K562 (cell line): Measurements from ENCODE around the gene KISS1. TPM values are rescaled to one million over a fixed set of nuclear protein-coding genes. Genes with fewer than 3 reads are reported as not detected.

Experiments used
- BHLHE40 ChIP-seq: IDR thresholded peaks from 2 replicates; pipeline ENCODE4 v1.6.1; 2011; ENCODE audit warnings: low read length, improper control_type of control experiment
- DPF2 ChIP-seq: fragments of 450-650 bp; IDR thresholded peaks from 2 replicates; pipeline ENCODE4 v1.6.1; 2016
- EP300 ChIP-seq: IDR thresholded peaks from 2 replicates; pipeline ENCODE4 v1.6.1; 2012; ENCODE audit warnings: low read length, improper control_type of control experiment
- ETV5 ChIP-seq: sonication (generic); formaldehyde crosslinking; IDR thresholded peaks from 2 replicates; pipeline ENCODE4 v1.4.0; 2020; ENCODE audit warnings: low read depth, mild to moderate bottlenecking, missing genetic modification reagents
- FOXA1 ChIP-seq: fragments of 450-650 bp; IDR thresholded peaks from 2 replicates; pipeline ENCODE4 v1.6.1; 2016; ENCODE audit warnings: mild to moderate bottlenecking, borderline replicate concordance
- FOXM1 ChIP-seq, 2 experiments: fragments of 450-650 bp in 1 of 2; sonication (generic) in 1 of 2; formaldehyde crosslinking in 1 of 2; IDR thresholded peaks; 2 replicates each; pipeline versions ENCODE4 v1.6.1 to v1.9.0; 2017 to 2022; ENCODE audit warnings: low read depth in 2 of 2, mild to moderate bottlenecking in 2 of 2, missing genetic modification reagents in 1 of 2, moderate library complexity in 1 of 2
- GATA2 ChIP-seq: sonication (generic); formaldehyde crosslinking; IDR thresholded peaks from 2 replicates; pipeline ENCODE4 v1.4.0; 2020; ENCODE audit warnings: mild to moderate bottlenecking, missing genetic modification reagents
- HEY1 ChIP-seq: fragments of 250-450 bp; sonication (Bioruptor Pico); IDR thresholded peaks from 2 replicates; pipeline ENCODE4 v1.5.0; 2020; ENCODE audit warnings: mild to moderate bottlenecking, moderate library complexity, borderline replicate concordance
- JUND ChIP-seq, 2 experiments: IDR thresholded peaks; 2 replicates in 1 of 2; 3 replicates in 1 of 2; pipeline ENCODE4 v1.6.1; 2011; ENCODE audit warnings: borderline replicate concordance in 2 of 2, low read depth in 2 of 2, low read length in 2 of 2, improper control_type of control experiment in 1 of 2, missing biosample characterization in 1 of 2, missing genetic modification characterization in 1 of 2, missing genetic modification reagents in 1 of 2
- KDM1A ChIP-seq, 2 experiments: fragments of 450-650 bp; IDR thresholded peaks; 2 replicates each; pipeline ENCODE4 v1.6.1; 2016; ENCODE audit warnings: mild to moderate bottlenecking in 2 of 2
- KHSRP ChIP-seq: fragments of 450-650 bp; IDR thresholded peaks from 2 replicates; pipeline ENCODE4 v1.6.1; 2017
- NCOA1 ChIP-seq: fragments of 450-650 bp; IDR thresholded peaks from 2 replicates; pipeline ENCODE4 v1.6.1; 2016; ENCODE audit warnings: low read depth
- NEUROD1 ChIP-seq: fragments of 150-350 bp; IDR thresholded peaks from 2 replicates; pipeline ENCODE4 v1.6.1; 2014; ENCODE audit warnings: borderline replicate concordance, low read length, low read depth; ENCODE audit not compliant: partially characterized antibody
- NFIC ChIP-seq: fragments of 450-650 bp; IDR thresholded peaks from 2 replicates; pipeline ENCODE4 v1.6.1; 2017; ENCODE audit warnings: mild to moderate bottlenecking, inconsistent platforms
- NFXL1 ChIP-seq: fragments of 450-650 bp; formaldehyde crosslinking; IDR thresholded peaks from 2 replicates; pipeline ENCODE4 v1.4.0; 2021; ENCODE audit warnings: mild to moderate bottlenecking
- PHF20 ChIP-seq: fragments of 450-650 bp; IDR thresholded peaks from 2 replicates; pipeline ENCODE4 v1.6.1; 2018; ENCODE audit not compliant: partially characterized antibody
- PML ChIP-seq: IDR thresholded peaks from 2 replicates; pipeline ENCODE4 v1.6.1; 2012; ENCODE audit warnings: low read length, inconsistent platforms
- RB1 ChIP-seq: fragments of 450-650 bp; IDR thresholded peaks from 2 replicates; pipeline ENCODE4 v1.6.1; 2017; ENCODE audit warnings: low read depth, mild to moderate bottlenecking
- SIN3A ChIP-seq, 2 experiments: fragments of 150-350 bp in 1 of 2; IDR thresholded peaks; 2 replicates each; pipeline ENCODE4 v1.6.1; 2011 to 2016; ENCODE audit warnings: borderline replicate concordance in 2 of 2, low read depth in 2 of 2, low read length in 2 of 2, mild to moderate bottlenecking in 2 of 2, moderate library complexity in 2 of 2; ENCODE audit not compliant: control insufficient read depth in 1 of 2
- SMARCA4 ChIP-seq: fragments of 450-650 bp; IDR thresholded peaks from 2 replicates; pipeline ENCODE4 v1.6.1; 2016
- SOX6 ChIP-seq: fragments of 450-650 bp; IDR thresholded peaks from 2 replicates; pipeline ENCODE4 v1.6.1; 2014; ENCODE audit warnings: mild to moderate bottlenecking
- SPI1 ChIP-seq: IDR thresholded peaks from 2 replicates; pipeline ENCODE4 v1.6.1; 2011; ENCODE audit warnings: low read depth, low read length, control low read depth, borderline replicate concordance
- TBP ChIP-seq: optimal IDR thresholded peaks from 2 replicates; pipeline ENCODE3; 2011; ENCODE audit warnings: low read depth, low read length, improper control_type of control experiment
- ZBED1 ChIP-seq: IDR thresholded peaks from 2 replicates; pipeline ENCODE4 v1.6.1; 2014
- ZNF175 ChIP-seq: fragments of 200-800 bp; sonication (Bioruptor generic); IDR thresholded peaks from 2 replicates; pipeline ENCODE4 v1.6.1; 2016; ENCODE audit warnings: low read depth, mild to moderate bottlenecking, missing genetic modification characterization, missing compliant biosample characterization
- ZNF184 ChIP-seq: sonication (generic); formaldehyde crosslinking; IDR thresholded peaks from 2 replicates; pipeline ENCODE4 v1.5.0; 2020; ENCODE audit warnings: missing genetic modification reagents
- polyA plus RNA-seq, 8 experiments: library from polyadenylated mRNA; depleted of rRNA in 4 of 8; stranded (reverse) in 5 of 8; unstranded in 3 of 8; fragments of >200 nt; fragmentation: Nextera tagmentation in 2 of 8; fragmentation: Illumina TruSeq in 1 of 8; extraction: Ambion mirVana in 2 of 8; extraction: Trizol in 1 of 8; gene quantifications; 2 replicates each; pipeline versions ENCODE4 v1.2.1 to v1.2.3, GENCODE V29; 2011 to 2014; ENCODE audit warnings: inconsistent platforms in 1 of 8, missing spikeins in 1 of 8
- total RNA-seq, 7 experiments: library from RNA; depleted of rRNA in 6 of 7; stranded (reverse); fragments of >200 nt in 6 of 7; fragmentation: Illumina TruSeq in 2 of 7; extraction: Trizol in 2 of 7; gene quantifications; 2 replicates each; pipeline versions ENCODE4 v1.2.1 to v1.2.3, GENCODE V29; 2011 to 2021; ENCODE audit warnings: low replicate concordance in 1 of 7
- TF ChIP-seq, protein P1 (sequence below): sonication (generic); formaldehyde crosslinking; IDR thresholded peaks from 2 replicates; pipeline ENCODE4 v1.8.0; 2022; ENCODE audit warnings: mild to moderate bottlenecking, missing genetic modification reagents
- TF ChIP-seq, protein P2 (sequence below): sonication (generic); formaldehyde crosslinking; IDR thresholded peaks from 2 replicates; pipeline ENCODE4 v1.8.0; 2023; ENCODE audit warnings: mild to moderate bottlenecking, missing genetic modification reagents
- TF ChIP-seq, protein P3 (sequence below): sonication (generic); formaldehyde crosslinking; IDR thresholded peaks from 2 replicates; pipeline ENCODE4 v1.8.1; 2023; ENCODE audit warnings: mild to moderate bottlenecking, missing genetic modification reagents

KISS1 gene
- total and polyA plus RNA-seq, 9 of the 15 experiments (the other 6 are each of a cell fraction or from before 2014, with no cell fraction given) = 0.31 TPM; not detected in 8

DNA sequence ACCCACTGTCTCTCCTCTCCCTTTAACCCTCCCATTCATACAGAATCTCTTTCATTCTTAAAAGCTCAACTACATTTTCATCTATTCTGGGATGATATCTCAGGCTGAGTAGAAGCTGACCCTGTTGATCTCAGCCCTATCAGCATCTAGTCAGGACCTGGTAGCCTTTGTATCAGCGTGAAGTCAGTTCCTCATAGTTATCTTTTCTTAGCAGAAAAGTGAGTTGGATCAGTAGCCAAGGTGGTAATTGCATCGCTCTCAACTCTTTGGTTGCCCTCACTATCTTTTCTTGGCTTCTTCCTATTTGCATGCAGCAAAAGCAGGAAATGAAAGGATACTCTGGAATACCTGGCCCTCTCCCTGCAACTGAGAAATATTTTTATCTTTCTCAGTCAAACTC lies 31.1 kb upstream of the KISS1 start (continued):
- TF ChIP-seq, protein P1, sequence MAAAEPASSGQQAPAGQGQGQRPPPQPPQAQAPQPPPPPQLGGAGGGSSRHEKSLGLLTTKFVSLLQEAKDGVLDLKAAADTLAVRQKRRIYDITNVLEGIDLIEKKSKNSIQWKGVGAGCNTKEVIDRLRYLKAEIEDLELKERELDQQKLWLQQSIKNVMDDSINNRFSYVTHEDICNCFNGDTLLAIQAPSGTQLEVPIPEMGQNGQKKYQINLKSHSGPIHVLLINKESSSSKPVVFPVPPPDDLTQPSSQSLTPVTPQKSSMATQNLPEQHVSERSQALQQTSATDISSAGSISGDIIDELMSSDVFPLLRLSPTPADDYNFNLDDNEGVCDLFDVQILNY (CRISPR knock-in tag) = no peak
- TF ChIP-seq NFXL1 (CRISPR knock-in tag) = no peak
- TF ChIP-seq KDM1A (IDR thresholded peaks at IDR 0.05) = peak; percentile 44 to 47; a peak in 2 of 4 replicates
- no peak for TF ChIP-seq PHF20
- no peak for TF ChIP-seq JUND (IDR thresholded peaks at IDR 0.05; ENCODE audit: borderline replicate concordance, low read depth, low read length)
- TF ChIP-seq JUND (tag; IDR thresholded peaks at IDR 0.05; ENCODE audit: borderline replicate concordance, low read depth, low read length) = peak; percentile 28; the same call in 1 of the 3 replicates
- 0 out of 2 replicates have a peak, but pooled peaks have one; percentile 49 for TF ChIP-seq HEY1 (CRISPR knock-in tag)
- TF ChIP-seq NFIC = peak; percentile 59
- TF ChIP-seq KHSRP = no peak
- TF ChIP-seq, protein P2, sequence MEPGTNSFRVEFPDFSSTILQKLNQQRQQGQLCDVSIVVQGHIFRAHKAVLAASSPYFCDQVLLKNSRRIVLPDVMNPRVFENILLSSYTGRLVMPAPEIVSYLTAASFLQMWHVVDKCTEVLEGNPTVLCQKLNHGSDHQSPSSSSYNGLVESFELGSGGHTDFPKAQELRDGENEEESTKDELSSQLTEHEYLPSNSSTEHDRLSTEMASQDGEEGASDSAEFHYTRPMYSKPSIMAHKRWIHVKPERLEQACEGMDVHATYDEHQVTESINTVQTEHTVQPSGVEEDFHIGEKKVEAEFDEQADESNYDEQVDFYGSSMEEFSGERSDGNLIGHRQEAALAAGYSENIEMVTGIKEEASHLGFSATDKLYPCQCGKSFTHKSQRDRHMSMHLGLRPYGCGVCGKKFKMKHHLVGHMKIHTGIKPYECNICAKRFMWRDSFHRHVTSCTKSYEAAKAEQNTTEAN = no peak; the same call in 1 of the 2 replicates
- 0 out of 2 replicates have a peak, but pooled peaks have one; percentile 60 for TF ChIP-seq DPF2
- peak; percentile 91 for TF ChIP-seq GATA2 (CRISPR knock-in tag)
- peak; percentile 79 for TF ChIP-seq SPI1
- TF ChIP-seq EP300 = peak; percentile 78
- TF ChIP-seq, protein P3, sequence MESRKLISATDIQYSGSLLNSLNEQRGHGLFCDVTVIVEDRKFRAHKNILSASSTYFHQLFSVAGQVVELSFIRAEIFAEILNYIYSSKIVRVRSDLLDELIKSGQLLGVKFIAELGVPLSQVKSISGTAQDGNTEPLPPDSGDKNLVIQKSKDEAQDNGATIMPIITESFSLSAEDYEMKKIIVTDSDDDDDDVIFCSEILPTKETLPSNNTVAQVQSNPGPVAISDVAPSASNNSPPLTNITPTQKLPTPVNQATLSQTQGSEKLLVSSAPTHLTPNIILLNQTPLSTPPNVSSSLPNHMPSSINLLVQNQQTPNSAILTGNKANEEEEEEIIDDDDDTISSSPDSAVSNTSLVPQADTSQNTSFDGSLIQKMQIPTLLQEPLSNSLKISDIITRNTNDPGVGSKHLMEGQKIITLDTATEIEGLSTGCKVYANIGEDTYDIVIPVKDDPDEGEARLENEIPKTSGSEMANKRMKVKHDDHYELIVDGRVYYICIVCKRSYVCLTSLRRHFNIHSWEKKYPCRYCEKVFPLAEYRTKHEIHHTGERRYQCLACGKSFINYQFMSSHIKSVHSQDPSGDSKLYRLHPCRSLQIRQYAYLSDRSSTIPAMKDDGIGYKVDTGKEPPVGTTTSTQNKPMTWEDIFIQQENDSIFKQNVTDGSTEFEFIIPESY (CRISPR knock-in tag) = no peak
- no peak for TF ChIP-seq NCOA1
- TF ChIP-seq ZNF184 (CRISPR knock-in tag) = no peak
- 0 out of 2 replicates have a peak, but pooled peaks have one; percentile 28 for TF ChIP-seq ZNF175
- peak; percentile 50 for TF ChIP-seq FOXM1 (IDR thresholded peaks at IDR 0.05; ENCODE audit: low read depth)
- TF ChIP-seq FOXM1 (CRISPR knock-in tag; IDR thresholded peaks at IDR 0.05; ENCODE audit: low read depth) = no peak
- 0 out of 2 replicates have a peak, but pooled peaks have one; percentile 32 for TF ChIP-seq ETV5
- TF ChIP-seq NEUROD1 = no peak
- peak; percentile 85 for TF ChIP-seq SOX6
- no peak for TF ChIP-seq RB1
- TF ChIP-seq BHLHE40 = peak; percentile 14; the same call in 1 of the 2 replicates
- no peak for TF ChIP-seq ZBED1
- TF ChIP-seq FOXA1 = no peak
- peak; percentile 70; the same call in 1 of the 2 replicates for TF ChIP-seq SMARCA4
- TF ChIP-seq PML = peak; percentile 90
- no peak for TF ChIP-seq SIN3A (IDR thresholded peaks at IDR 0.05; ENCODE audit: borderline replicate concordance in 2 of 2, control insufficient read depth in 1 of 2, low read depth in 2 of 2, low read length in 2 of 2)
- TF ChIP-seq TBP = no peak
